ENCODE results near the gene MCF2L2. TPM values are rescaled to one million over a fixed set of nuclear protein-coding genes. Genes with fewer than 3 reads are reported as not detected.

Gene MCF2L2
- total RNA-seq, 3 donors from 2014 or later (not counting 1 experiment from before 2014, with no cell fraction given) = 2.2 to 4.9 (median 2.7) TPM

DNA sequence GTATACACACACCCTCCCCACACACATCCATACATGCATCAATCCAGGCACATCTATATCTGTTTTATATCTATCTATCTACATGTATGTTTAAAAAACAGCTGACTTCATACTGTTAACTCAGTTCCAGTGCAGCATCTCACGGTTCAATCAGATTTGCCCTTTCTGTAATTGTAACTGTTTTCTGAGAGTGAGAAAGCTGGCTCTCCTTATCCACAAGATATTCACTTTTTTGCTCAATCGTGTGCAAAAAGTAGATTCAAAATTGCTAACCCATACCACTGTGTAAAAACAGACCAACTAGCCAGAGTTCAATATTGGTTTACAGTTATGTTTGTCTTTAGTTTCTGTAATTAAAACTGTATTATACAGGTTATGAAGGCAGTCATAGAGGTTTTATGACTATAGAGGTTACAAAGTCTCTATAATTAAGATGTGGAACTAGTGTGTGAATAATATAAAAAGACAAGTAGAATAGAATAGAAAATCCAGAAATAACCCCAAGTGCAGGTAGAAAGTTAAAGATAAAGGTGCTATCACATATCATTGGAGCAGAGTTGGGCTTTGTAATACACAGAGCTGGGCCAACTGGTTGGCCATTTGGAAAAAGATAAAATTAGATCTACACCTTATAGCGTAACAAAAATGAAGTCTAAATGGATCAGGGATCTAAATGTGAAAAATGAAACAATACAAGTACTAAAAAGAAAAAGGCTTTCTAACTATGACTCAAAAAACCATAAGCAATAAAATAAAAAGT lies 20.1 kb upstream of the MCF2L2 start:
- Mint-ChIP-seq H3K4me1 (peaks cover 25 to 29% of the 10 kb centered on the region in 2 donors), H3K27me3 (ENCODE audit: low read depth in 2 of 2) (peaks cover 0 to under 1% of the 10 kb centered on the region in 2 donors), H3K9me3 (peaks cover under 1 to 3% of the 10 kb centered on the region in 2 donors), H3K27ac (peak overlapping the region; percentile 75 to 89), H3K4me3 (peak overlapping the region; percentile 97), H3K36me3 (peaks cover 6% of the 10 kb centered on the region)
- H3K36me3 ChIP-seq (ENCODE audit: control insufficient read depth, insufficient read depth, low read length) = peaks cover 5% of the 10 kb centered on the region
- peaks cover 6% of the 10 kb centered on the region for H3K4me1 ChIP-seq (ENCODE audit: control insufficient read depth, insufficient read depth, low read length)
- TF ChIP-seq, protein P1, sequence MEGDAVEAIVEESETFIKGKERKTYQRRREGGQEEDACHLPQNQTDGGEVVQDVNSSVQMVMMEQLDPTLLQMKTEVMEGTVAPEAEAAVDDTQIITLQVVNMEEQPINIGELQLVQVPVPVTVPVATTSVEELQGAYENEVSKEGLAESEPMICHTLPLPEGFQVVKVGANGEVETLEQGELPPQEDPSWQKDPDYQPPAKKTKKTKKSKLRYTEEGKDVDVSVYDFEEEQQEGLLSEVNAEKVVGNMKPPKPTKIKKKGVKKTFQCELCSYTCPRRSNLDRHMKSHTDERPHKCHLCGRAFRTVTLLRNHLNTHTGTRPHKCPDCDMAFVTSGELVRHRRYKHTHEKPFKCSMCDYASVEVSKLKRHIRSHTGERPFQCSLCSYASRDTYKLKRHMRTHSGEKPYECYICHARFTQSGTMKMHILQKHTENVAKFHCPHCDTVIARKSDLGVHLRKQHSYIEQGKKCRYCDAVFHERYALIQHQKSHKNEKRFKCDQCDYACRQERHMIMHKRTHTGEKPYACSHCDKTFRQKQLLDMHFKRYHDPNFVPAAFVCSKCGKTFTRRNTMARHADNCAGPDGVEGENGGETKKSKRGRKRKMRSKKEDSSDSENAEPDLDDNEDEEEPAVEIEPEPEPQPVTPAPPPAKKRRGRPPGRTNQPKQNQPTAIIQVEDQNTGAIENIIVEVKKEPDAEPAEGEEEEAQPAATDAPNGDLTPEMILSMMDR (IDR thresholded peaks at IDR 0.05) = no peak
- no peak overlapping the region for H3K27ac ChIP-seq (ENCODE audit: low read length)
- ATAC-seq (peak in 1 of 3 donors; percentile 21), DNase-seq (no peak)
- H3K9me3 ChIP-seq (ENCODE audit: control insufficient read depth, insufficient read depth, low read length) = peaks cover 2% of the 10 kb centered on the region
- no peaks in the 10 kb centered on the region for H3K27me3 ChIP-seq (ENCODE audit: control insufficient read depth, insufficient read depth, low read length)
- whole genome bisulfite sequencing (ENCODE audit: insufficient coverage) = 25% methylated on average over 1 of the region's 3 CpGs
- H3K4me3 ChIP-seq (ENCODE audit: low read length) = peak overlapping the region; percentile 97
- intact Hi-C loops (cut with micrococcal nuclease) = no loop called here

DNA sequence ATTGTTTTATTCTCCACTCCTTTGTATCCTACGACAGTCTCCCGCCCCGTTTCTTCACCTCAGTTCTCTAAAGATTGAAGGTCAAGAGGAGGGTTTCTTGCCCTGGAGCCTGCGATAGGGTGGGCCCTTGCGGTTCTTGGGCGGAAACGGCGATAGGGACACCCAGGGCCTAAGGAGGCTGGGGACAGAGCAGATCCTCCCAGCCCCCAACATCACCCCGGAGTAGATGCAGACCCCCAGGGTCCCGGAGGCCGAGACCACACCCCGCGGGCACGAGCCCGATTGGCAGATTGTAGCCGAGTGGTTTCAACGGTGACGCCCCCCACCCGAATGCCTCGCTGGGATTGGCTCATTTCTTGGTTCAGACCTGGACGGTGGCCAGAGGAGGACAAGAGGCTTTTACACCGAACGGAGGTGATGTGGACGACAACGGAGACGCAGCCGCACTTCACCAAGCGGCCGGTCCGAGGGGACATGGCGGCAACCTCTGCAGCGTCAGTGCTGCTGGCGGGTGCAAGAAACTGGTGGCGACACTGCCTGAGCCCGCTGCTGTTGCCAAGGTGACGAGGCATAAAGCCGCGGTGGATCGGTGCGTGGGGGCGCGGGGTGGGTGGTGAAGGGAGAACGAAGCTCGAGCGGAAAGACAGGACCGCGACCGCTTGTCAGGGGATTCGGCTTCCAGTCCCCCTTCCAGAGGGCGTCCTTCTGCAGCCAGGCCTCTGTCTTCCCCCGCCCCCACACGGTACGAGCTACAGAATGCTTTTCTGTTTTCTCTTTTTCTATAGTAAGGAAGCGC lies 19.0 kb upstream of the MCF2L2 start:
- WGBS (ENCODE audit: insufficient coverage) = under 1% methylated on average over 52 of the region's 54 CpGs
- H3K27ac Mint-ChIP-seq = peak overlapping the region; percentile 75 to 89

DNA sequence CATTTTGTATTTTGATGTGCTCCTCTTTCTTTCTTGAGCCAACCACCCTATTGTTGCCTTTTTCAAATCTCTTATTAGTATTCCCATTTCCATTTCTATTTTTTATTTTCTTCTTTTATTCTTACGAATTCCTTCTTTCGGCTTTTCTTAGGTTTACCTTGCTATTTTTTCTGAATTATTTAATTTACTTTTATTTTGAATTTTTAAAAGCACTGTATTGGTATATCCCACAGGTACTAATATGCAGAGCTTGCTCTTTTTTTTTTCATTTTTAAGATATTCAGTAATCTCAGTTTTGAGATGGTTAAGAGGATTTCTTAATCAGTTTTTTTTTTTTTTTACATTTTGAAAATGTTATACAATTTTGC lies 18.4 kb upstream of the MCF2L2 start:
- Mint-ChIP-seq H3K9me3 (peaks cover 2 to 9% of the 10 kb centered on the region in 2 donors), H3K27me3 (ENCODE audit: low read depth in 2 of 2) (peaks cover 0 to 6% of the 10 kb centered on the region in 2 donors), H3K27ac (peak overlapping the region; percentile 75 to 89), H3K4me1 (peaks cover 25 to 29% of the 10 kb centered on the region in 2 donors), H3K36me3 (peaks cover 6% of the 10 kb centered on the region), H3K4me3 (peak overlapping the region; percentile 97)
- ATAC-seq (no peak), DNase-seq (no peak)
- TF ChIP-seq, protein P1 (IDR thresholded peaks at IDR 0.05) = no peak
- Histone ChIP-seq H3K9me3 (ENCODE audit: control insufficient read depth, insufficient read depth, low read length) (peaks cover 4% of the 10 kb centered on the region), H3K4me1 (ENCODE audit: control insufficient read depth, insufficient read depth, low read length) (peaks cover 6% of the 10 kb centered on the region), H3K36me3 (ENCODE audit: control insufficient read depth, insufficient read depth, low read length) (no peaks in the 10 kb centered on the region), H3K4me3 (ENCODE audit: low read length) (peak overlapping the region; percentile 97), H3K27me3 (ENCODE audit: control insufficient read depth, insufficient read depth, low read length) (no peaks in the 10 kb centered on the region), H3K27ac (ENCODE audit: low read length) (no peak overlapping the region)
- WGBS (ENCODE audit: insufficient coverage) = no CpG with 5 or more reads among the region's 2 CpGs
- intact Hi-C loops (cut with micrococcal nuclease) = loop anchor here (1.0 kb wide), 1 partner anchor 189 kb away; no protein-coding TSS in a partner anchor

More for the DNA sequence above, 19.0 kb upstream of the MCF2L2 start:
- DNase-seq (peak; percentile 67 to 73), ATAC-seq (peak; percentile 87 to 89 (median 87))
- intact Hi-C loops (cut with micrococcal nuclease) = loop anchor here (1.0 kb wide), 1 partner anchor 189 kb away; no protein-coding TSS in a partner anchor
- H3K27me3 ChIP-seq (ENCODE audit: control insufficient read depth, insufficient read depth, low read length) = no peaks in the 10 kb centered on the region
- H3K36me3 ChIP-seq (ENCODE audit: control insufficient read depth, insufficient read depth, low read length) = no peaks in the 10 kb centered on the region
- peaks cover 6% of the 10 kb centered on the region for H3K4me1 ChIP-seq (ENCODE audit: control insufficient read depth, insufficient read depth, low read length)
- Mint-ChIP-seq H3K4me1 (peaks cover 25 to 29% of the 10 kb centered on the region in 2 donors), H3K36me3 (peaks cover 6% of the 10 kb centered on the region), H3K27me3 (ENCODE audit: low read depth in 2 of 2) (peaks cover 0 to 6% of the 10 kb centered on the region in 2 donors), H3K4me3 (peak overlapping the region; percentile 97), H3K9me3 (peaks cover 2 to 9% of the 10 kb centered on the region in 2 donors)
- H3K4me3 ChIP-seq (ENCODE audit: low read length) = peak overlapping the region; percentile 97
- H3K9me3 ChIP-seq (ENCODE audit: control insufficient read depth, insufficient read depth, low read length) = peaks cover 4% of the 10 kb centered on the region
- TF ChIP-seq, protein P1 (IDR thresholded peaks at IDR 0.05) = no peak
- H3K27ac ChIP-seq (ENCODE audit: low read length) = peak overlapping the region; percentile 74

Measured in natural killer cell (primary cell).